Measurements from ENCODE around the gene G0S2. TPM values are rescaled to one million over a fixed set of nuclear protein-coding genes. Genes with fewer than 3 reads are reported as not detected.

Gene G0S2
- total and polyA plus RNA-seq, 4 donors = 1.7 to 6.3 (median 6.1) TPM

DNA sequence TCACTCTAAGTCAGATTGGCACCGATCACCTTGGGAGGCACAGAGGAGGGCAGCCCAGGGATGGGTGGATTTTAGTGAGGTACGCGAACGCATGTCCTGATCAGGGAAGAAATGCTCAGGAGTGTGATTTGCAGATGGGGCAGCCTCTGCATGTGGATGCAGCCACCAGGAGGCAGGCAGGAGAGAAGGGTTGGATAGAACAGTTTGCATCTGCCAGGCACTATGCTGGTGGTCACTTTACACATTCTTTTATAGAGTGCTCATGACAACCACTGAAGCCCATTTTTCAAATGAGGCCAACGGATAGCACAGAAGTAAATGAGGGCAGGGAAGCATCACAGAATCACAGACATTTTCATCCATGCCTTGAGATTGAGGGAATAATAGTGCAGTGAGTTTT lies 28.7 kb upstream of the G0S2 start:
- no peaks in the 10 kb centered on the region for H3K9me3 ChIP-seq (ENCODE audit: control insufficient read depth, insufficient read depth, low read length)
- H3K4me1 ChIP-seq (ENCODE audit: control insufficient read depth, insufficient read depth, low read length) = peaks cover 35% of the 10 kb centered on the region
- no peak for DNase-seq (ENCODE audit: low read depth in 4 of 6, low spot score in 6 of 6)
- H3K27me3 ChIP-seq (ENCODE audit: control insufficient read depth, insufficient read depth, low read length) = peaks cover 2% of the 10 kb centered on the region
- no peak overlapping the region for H3K27ac ChIP-seq (ENCODE audit: low read depth, low read length)
- no peak overlapping the region for H3K4me3 ChIP-seq (ENCODE audit: low read depth, low read length)
- no peaks in the 10 kb centered on the region for H3K36me3 ChIP-seq (ENCODE audit: control insufficient read depth, insufficient read depth, low read length)
- WGBS (ENCODE audit: insufficient coverage) = 89% methylated on average over 4 of the region's 5 CpGs

DNA sequence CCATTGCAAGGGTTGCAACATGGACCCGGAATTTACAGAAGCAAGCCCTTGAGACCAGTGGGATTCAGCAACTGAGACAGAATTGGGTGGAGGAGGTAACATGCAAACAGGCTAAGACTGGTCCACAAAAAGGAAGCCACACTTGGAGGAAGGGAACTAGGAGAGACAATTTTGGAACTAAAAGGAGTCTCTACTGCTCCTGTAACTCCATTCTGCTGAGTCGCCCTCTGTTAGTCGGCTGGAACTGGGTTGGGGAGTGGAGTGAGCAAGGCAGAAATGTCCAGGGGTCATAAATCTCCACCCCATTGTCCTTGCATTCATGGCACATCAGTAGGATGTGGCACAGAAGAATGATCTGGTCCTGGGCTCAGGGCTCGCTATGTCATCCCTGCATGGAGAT lies 28.1 kb upstream of the G0S2 start:
- H3K9me3 ChIP-seq (ENCODE audit: control insufficient read depth, insufficient read depth, low read length) = no peaks in the 10 kb centered on the region
- no peaks in the 10 kb centered on the region for H3K36me3 ChIP-seq (ENCODE audit: control insufficient read depth, insufficient read depth, low read length)
- peaks cover 33% of the 10 kb centered on the region for H3K4me1 ChIP-seq (ENCODE audit: control insufficient read depth, insufficient read depth, low read length)
- WGBS (ENCODE audit: insufficient coverage) = 67% methylated on average over 4 of the region's 4 CpGs
- no peak overlapping the region for H3K27ac ChIP-seq (ENCODE audit: low read depth, low read length)
- H3K4me3 ChIP-seq (ENCODE audit: low read depth, low read length) = no peak overlapping the region
- no peak for DNase-seq (ENCODE audit: low read depth in 4 of 6, low spot score in 6 of 6)
- peaks cover 2% of the 10 kb centered on the region for H3K27me3 ChIP-seq (ENCODE audit: control insufficient read depth, insufficient read depth, low read length)

DNA sequence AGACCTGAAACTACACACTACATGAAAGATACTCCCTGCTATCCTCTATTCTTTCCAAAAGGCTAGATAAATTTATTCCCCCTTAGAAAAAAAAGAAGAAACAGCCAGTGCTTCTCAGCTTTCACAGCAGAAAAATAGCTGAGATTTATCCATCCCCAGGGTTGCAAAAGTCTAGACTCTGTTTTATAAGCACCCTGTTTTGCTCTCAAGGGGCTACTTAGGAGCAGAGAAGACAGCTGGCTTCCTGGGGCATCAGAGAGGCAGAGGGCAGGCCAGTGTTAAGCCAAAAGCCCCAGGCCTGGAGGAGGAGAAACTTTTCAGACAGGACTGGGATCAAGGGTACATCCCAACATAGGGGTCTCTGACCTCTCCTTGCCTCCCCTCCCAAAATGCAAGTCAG lies 26.9 kb upstream of the G0S2 start:
- Histone ChIP-seq H3K9me3 (ENCODE audit: control insufficient read depth, insufficient read depth, low read length) (no peaks in the 10 kb centered on the region), H3K4me3 (ENCODE audit: low read depth, low read length) (no peak overlapping the region), H3K4me1 (ENCODE audit: control insufficient read depth, insufficient read depth, low read length) (peaks cover 33% of the 10 kb centered on the region), H3K27ac (ENCODE audit: low read depth, low read length) (no peak overlapping the region), H3K36me3 (ENCODE audit: control insufficient read depth, insufficient read depth, low read length) (no peaks in the 10 kb centered on the region), H3K27me3 (ENCODE audit: control insufficient read depth, insufficient read depth, low read length) (peaks cover 2% of the 10 kb centered on the region)
- no peak for DNase-seq (ENCODE audit: low read depth in 4 of 6, low spot score in 6 of 6)

- no peaks in the 10 kb centered on the region for H3K36me3 ChIP-seq (ENCODE audit: control insufficient read depth, insufficient read depth, low read length)
- H3K9me3 ChIP-seq (ENCODE audit: control insufficient read depth, insufficient read depth, low read length) = no peaks in the 10 kb centered on the region
- no peak overlapping the region for H3K27ac ChIP-seq (ENCODE audit: low read depth, low read length)
- WGBS (ENCODE audit: insufficient coverage) = 51% methylated on average over 2 of the region's 6 CpGs
- peaks cover 31% of the 10 kb centered on the region for H3K4me1 ChIP-seq (ENCODE audit: control insufficient read depth, insufficient read depth, low read length)
- DNase-seq (ENCODE audit: low read depth in 4 of 6, low spot score in 6 of 6) = peak in 1 of 6 donors; percentile 38
- no peak overlapping the region for H3K4me3 ChIP-seq (ENCODE audit: low read depth, low read length)
- peaks cover 2% of the 10 kb centered on the region for H3K27me3 ChIP-seq (ENCODE audit: control insufficient read depth, insufficient read depth, low read length)
Observed at GRCh38 chr1:209648931-209649776, 26.1 kb upstream of the G0S2 start.

DNA sequence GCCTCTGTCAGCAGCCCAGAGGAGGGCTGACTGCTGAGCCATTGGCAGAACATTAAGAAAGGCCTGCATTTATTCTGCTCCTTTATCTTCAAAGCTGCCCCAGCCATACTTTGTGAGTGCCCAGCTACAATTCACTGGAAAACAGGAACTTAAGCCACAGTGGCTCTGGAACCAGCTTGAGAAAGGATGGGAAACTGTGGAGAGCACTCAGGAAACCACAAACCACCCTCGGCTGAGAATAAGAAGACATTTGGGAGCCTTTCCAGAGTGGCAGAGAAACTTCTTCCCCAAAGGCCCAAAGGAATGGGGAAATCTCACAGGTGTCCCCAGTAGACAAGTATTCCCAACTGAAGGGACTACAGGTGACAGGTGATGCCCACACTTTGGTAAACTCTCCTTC lies 24.8 kb upstream of the G0S2 start:
- no peak for DNase-seq (ENCODE audit: low read depth in 4 of 6, low spot score in 6 of 6)
- Histone ChIP-seq H3K27me3 (ENCODE audit: control insufficient read depth, insufficient read depth, low read length) (peaks cover 2% of the 10 kb centered on the region), H3K9me3 (ENCODE audit: control insufficient read depth, insufficient read depth, low read length) (no peaks in the 10 kb centered on the region), H3K36me3 (ENCODE audit: control insufficient read depth, insufficient read depth, low read length) (no peaks in the 10 kb centered on the region), H3K27ac (ENCODE audit: low read depth, low read length) (no peak overlapping the region), H3K4me1 (ENCODE audit: control insufficient read depth, insufficient read depth, low read length) (peaks cover 28% of the 10 kb centered on the region), H3K4me3 (ENCODE audit: low read depth, low read length) (no peak overlapping the region)
- 100% methylated on average over 1 of the region's 1 CpG for WGBS (ENCODE audit: insufficient coverage)

GRCh38 chr1:209651138-209651587 lies 24.0 kb upstream of the G0S2 start:
- H3K27me3 ChIP-seq (ENCODE audit: control insufficient read depth, insufficient read depth, low read length) = peaks cover 2% of the 10 kb centered on the region
- WGBS (ENCODE audit: insufficient coverage) = 93% methylated on average over 5 of the region's 5 CpGs
- H3K4me1 ChIP-seq (ENCODE audit: control insufficient read depth, insufficient read depth, low read length) = peaks cover 26% of the 10 kb centered on the region
- no peak for DNase-seq (ENCODE audit: low read depth in 4 of 6, low spot score in 6 of 6)
- no peaks in the 10 kb centered on the region for H3K9me3 ChIP-seq (ENCODE audit: control insufficient read depth, insufficient read depth, low read length)
- no peaks in the 10 kb centered on the region for H3K36me3 ChIP-seq (ENCODE audit: control insufficient read depth, insufficient read depth, low read length)
- H3K27ac ChIP-seq (ENCODE audit: low read depth, low read length) = no peak overlapping the region
- H3K4me3 ChIP-seq (ENCODE audit: low read depth, low read length) = no peak overlapping the region

GRCh38 chr1:209652121-209652735 lies 23.0 kb upstream of the G0S2 start, which contains the start of gene LAMB3:
TSS of gene LAMB3 (minus strand) at chr1:209652425. CDS start at chr1:209650944, 1,481 bp downstream.
- H3K4me3 ChIP-seq (ENCODE audit: low read depth, low read length) = no peak within 1 kb of the TSS
- H3K27ac ChIP-seq (ENCODE audit: low read depth, low read length) = no peak within 1 kb of the TSS
- no peaks in the 10 kb centered on the region for H3K9me3 ChIP-seq (ENCODE audit: control insufficient read depth, insufficient read depth, low read length)
- no peaks in the 10 kb centered on the region for H3K36me3 ChIP-seq (ENCODE audit: control insufficient read depth, insufficient read depth, low read length)
- H3K4me1 ChIP-seq (ENCODE audit: control insufficient read depth, insufficient read depth, low read length) = peaks cover 17% of the 10 kb centered on the region
- WGBS (ENCODE audit: insufficient coverage) = 77% methylated on average over 14 of the region's 14 CpGs
- peaks cover under 1% of the 10 kb centered on the region for H3K27me3 ChIP-seq (ENCODE audit: control insufficient read depth, insufficient read depth, low read length)
- DNase-seq (ENCODE audit: low read depth in 4 of 6, low spot score in 6 of 6) = no peak

DNA sequence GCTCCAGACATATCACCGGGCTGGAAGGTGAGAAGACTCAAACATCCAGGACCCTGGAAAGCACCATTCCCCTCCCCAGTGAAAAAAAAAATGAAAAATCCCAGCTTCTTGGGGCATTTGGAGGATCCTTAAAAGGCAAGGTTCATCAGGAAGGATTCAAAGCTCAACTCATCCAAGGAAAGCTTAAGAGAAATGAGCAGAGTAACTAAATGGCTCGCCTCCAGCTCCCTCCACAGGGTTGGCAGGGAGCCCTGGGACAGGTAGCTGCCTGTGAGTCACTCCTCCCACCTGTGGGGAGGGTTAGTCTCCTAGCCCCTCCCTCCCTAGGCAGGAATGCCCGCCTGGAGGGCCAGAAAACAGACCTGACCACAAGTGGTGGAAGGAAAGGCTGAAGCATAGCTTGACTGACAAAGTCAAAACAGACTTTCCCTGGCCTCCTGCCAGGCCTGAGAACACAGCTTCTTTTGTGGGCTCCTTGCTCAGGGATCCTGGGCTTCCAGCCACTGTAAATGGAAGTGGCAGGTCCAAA lies 22.3 kb upstream of the G0S2 start:
- Histone ChIP-seq H3K4me3 (ENCODE audit: low read depth, low read length) (no peak overlapping the region), H3K27me3 (ENCODE audit: control insufficient read depth, insufficient read depth, low read length) (no peaks in the 10 kb centered on the region), H3K36me3 (ENCODE audit: control insufficient read depth, insufficient read depth, low read length) (no peaks in the 10 kb centered on the region), H3K4me1 (ENCODE audit: control insufficient read depth, insufficient read depth, low read length) (peaks cover 14% of the 10 kb centered on the region), H3K27ac (ENCODE audit: low read depth, low read length) (no peak overlapping the region), H3K9me3 (ENCODE audit: control insufficient read depth, insufficient read depth, low read length) (no peaks in the 10 kb centered on the region)
- DNase-seq (ENCODE audit: low read depth in 4 of 6, low spot score in 6 of 6) = peak in 5 of 6 donors; percentile 74 to 93 (median 83)
- WGBS (ENCODE audit: insufficient coverage) = 100% methylated on average over 1 of the region's 3 CpGs

- no peak for DNase-seq (ENCODE audit: low read depth in 4 of 6, low spot score in 6 of 6)
- 89% methylated on average over 7 of the region's 7 CpGs for WGBS (ENCODE audit: insufficient coverage)
- H3K36me3 ChIP-seq (ENCODE audit: control insufficient read depth, insufficient read depth, low read length) = no peaks in the 10 kb centered on the region
- H3K4me1 ChIP-seq (ENCODE audit: control insufficient read depth, insufficient read depth, low read length) = peaks cover 14% of the 10 kb centered on the region
- no peaks in the 10 kb centered on the region for H3K9me3 ChIP-seq (ENCODE audit: control insufficient read depth, insufficient read depth, low read length)
- no peak overlapping the region for H3K27ac ChIP-seq (ENCODE audit: low read depth, low read length)
- no peaks in the 10 kb centered on the region for H3K27me3 ChIP-seq (ENCODE audit: control insufficient read depth, insufficient read depth, low read length)
- H3K4me3 ChIP-seq (ENCODE audit: low read depth, low read length) = no peak overlapping the region
Observed at GRCh38 chr1:209653915-209654351, 21.3 kb upstream of the G0S2 start.

Data from spinal cord (tissue), 10 donors.